Ishikawa (cell line): Measurements from ENCODE around the gene TERT.

Source experiments
- CEBPB ChIP-seq: IDR thresholded peaks from 2 replicates; pipeline ENCODE4 v1.6.1; 2012
- CREB1 ChIP-seq: IDR thresholded peaks from 2 replicates; pipeline ENCODE4 v1.6.1; 2012; ENCODE audit warnings: low read depth
- EGR1 ChIP-seq: IDR thresholded peaks from 2 replicates; pipeline ENCODE4 v1.6.1; 2012
- EP300 ChIP-seq: IDR thresholded peaks from 2 replicates; pipeline ENCODE4 v1.6.1; 2012; ENCODE audit warnings: borderline replicate concordance
- FOXM1 ChIP-seq: IDR thresholded peaks from 2 replicates; pipeline ENCODE4 v1.6.1; 2012; ENCODE audit warnings: low read depth, borderline replicate concordance
- NFIC ChIP-seq: IDR thresholded peaks from 2 replicates; pipeline ENCODE4 v1.6.1; 2012
- RAD21 ChIP-seq: IDR thresholded peaks from 2 replicates; pipeline ENCODE4 v1.6.1; 2012; ENCODE audit warnings: low read depth
- TAF1 ChIP-seq: IDR thresholded peaks from 2 replicates; pipeline ENCODE4 v1.6.1; 2012; ENCODE audit warnings: low read depth, mild to moderate bottlenecking
- TCF12 ChIP-seq: IDR thresholded peaks from 2 replicates; pipeline ENCODE4 v1.6.1; 2012; ENCODE audit warnings: low read depth
- TEAD4 ChIP-seq: IDR thresholded peaks from 2 replicates; pipeline ENCODE4 v1.6.1; 2012
- YY1 ChIP-seq: IDR thresholded peaks from 2 replicates; pipeline ENCODE4 v1.6.1; 2012; ENCODE audit warnings: low read depth
- ZBTB7A ChIP-seq: IDR thresholded peaks from 2 replicates; pipeline ENCODE4 v1.6.1; 2012; ENCODE audit warnings: low read depth
- TF ChIP-seq, protein P1 (sequence below): IDR thresholded peaks from 2 replicates; pipeline ENCODE4 v1.6.1; 2012; ENCODE audit warnings: low read depth, mild to moderate bottlenecking
- TF ChIP-seq, protein P2 (sequence below): IDR thresholded peaks from 2 replicates; pipeline ENCODE4 v1.6.1; 2012
- TF ChIP-seq, protein P3 (sequence below): IDR thresholded peaks from 2 replicates; pipeline ENCODE4 v1.6.1; 2012

TERT gene

DNA sequence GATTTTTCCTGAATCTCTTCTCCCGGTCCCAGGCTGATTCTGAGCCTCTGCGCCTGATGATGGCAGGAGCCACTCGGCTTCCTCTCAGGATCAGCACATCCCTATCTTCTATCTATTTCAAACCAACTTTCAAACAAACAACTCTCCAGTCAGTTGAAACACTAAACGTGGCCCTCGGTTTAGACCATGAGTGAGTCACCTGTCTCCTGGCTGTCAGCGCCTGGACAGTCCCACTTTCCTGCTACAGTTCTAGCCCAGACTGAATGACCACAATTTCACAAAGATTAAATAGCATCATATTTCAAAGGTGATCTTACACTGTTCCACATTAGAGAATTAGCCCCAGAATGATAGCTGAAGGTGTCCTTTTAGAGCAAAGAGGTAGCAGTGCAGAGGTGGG is 87.3 kb downstream of the TERT start:
- TF ChIP-seq, protein P1, sequence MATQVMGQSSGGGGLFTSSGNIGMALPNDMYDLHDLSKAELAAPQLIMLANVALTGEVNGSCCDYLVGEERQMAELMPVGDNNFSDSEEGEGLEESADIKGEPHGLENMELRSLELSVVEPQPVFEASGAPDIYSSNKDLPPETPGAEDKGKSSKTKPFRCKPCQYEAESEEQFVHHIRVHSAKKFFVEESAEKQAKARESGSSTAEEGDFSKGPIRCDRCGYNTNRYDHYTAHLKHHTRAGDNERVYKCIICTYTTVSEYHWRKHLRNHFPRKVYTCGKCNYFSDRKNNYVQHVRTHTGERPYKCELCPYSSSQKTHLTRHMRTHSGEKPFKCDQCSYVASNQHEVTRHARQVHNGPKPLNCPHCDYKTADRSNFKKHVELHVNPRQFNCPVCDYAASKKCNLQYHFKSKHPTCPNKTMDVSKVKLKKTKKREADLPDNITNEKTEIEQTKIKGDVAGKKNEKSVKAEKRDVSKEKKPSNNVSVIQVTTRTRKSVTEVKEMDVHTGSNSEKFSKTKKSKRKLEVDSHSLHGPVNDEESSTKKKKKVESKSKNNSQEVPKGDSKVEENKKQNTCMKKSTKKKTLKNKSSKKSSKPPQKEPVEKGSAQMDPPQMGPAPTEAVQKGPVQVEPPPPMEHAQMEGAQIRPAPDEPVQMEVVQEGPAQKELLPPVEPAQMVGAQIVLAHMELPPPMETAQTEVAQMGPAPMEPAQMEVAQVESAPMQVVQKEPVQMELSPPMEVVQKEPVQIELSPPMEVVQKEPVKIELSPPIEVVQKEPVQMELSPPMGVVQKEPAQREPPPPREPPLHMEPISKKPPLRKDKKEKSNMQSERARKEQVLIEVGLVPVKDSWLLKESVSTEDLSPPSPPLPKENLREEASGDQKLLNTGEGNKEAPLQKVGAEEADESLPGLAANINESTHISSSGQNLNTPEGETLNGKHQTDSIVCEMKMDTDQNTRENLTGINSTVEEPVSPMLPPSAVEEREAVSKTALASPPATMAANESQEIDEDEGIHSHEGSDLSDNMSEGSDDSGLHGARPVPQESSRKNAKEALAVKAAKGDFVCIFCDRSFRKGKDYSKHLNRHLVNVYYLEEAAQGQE = no peak
- TF ChIP-seq FOXM1 (no peak), EP300 (no peak), YY1 (no peak), CREB1 (no peak), ZBTB7A (no peak), NFIC (no peak), TAF1 (no peak), RAD21 (no peak), CEBPB (no peak)
- TF ChIP-seq, protein P2, sequence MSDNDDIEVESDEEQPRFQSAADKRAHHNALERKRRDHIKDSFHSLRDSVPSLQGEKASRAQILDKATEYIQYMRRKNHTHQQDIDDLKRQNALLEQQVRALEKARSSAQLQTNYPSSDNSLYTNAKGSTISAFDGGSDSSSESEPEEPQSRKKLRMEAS = no peak

DNA sequence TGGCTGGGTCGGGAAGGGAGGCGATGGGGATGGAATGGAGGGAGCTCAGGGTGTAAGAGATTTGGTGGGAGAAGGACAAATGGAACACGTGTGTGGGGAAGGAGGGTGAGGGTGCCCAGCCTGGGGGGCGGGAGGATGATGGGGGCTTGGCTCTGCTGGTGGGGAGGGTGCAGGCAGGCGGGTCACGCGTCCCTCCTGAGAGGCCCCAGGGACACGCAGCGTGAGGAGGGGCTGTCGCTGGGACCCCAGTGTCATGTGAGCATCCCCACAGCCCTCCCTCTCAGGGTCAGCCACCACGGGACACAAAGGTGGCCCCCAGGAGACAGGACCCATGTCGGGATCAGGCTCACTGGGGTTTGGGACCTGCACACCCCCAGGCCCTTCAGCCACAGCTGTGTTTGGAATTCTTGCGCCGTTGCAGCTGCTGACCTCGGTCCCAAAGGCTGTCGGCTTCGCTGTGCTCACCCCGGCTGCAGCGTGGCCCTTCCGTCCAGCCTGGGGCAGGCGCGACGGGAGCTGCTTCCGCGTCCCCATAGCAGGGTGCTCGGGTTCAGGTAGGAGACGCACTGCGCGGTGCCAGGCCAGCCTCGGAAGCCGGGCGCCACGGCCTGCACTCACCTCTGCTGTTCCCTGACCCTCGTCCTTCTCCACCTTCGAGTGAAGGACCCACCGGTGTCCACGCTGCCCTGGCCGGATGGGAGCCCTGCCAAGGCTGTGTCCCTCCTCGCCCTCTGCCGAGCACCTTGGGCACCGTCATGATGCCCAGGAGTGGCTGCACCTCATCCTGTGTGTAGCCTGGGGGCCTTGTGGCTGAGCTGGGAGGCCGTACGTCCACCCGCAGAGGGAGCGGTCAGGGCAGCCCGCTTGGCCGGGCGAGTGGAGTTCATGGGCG is 88.1 kb downstream of the TERT start:
- no peak for TF ChIP-seq EP300
- TF ChIP-seq NFIC = no peak
- no peak for TF ChIP-seq TAF1
- TF ChIP-seq, protein P2 = no peak
- TF ChIP-seq EGR1 = no peak
- no peak for TF ChIP-seq CEBPB
- TF ChIP-seq TCF12 = no peak
- TF ChIP-seq YY1 = no peak
- TF ChIP-seq RAD21 = no peak
- TF ChIP-seq ZBTB7A = no peak
- no peak for TF ChIP-seq TEAD4
- TF ChIP-seq, protein P3, sequence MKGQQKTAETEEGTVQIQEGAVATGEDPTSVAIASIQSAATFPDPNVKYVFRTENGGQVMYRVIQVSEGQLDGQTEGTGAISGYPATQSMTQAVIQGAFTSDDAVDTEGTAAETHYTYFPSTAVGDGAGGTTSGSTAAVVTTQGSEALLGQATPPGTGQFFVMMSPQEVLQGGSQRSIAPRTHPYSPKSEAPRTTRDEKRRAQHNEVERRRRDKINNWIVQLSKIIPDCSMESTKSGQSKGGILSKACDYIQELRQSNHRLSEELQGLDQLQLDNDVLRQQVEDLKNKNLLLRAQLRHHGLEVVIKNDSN = no peak
- TF ChIP-seq, protein P1 = no peak
- TF ChIP-seq CREB1 = no peak
- TF ChIP-seq FOXM1 = no peak

DNA sequence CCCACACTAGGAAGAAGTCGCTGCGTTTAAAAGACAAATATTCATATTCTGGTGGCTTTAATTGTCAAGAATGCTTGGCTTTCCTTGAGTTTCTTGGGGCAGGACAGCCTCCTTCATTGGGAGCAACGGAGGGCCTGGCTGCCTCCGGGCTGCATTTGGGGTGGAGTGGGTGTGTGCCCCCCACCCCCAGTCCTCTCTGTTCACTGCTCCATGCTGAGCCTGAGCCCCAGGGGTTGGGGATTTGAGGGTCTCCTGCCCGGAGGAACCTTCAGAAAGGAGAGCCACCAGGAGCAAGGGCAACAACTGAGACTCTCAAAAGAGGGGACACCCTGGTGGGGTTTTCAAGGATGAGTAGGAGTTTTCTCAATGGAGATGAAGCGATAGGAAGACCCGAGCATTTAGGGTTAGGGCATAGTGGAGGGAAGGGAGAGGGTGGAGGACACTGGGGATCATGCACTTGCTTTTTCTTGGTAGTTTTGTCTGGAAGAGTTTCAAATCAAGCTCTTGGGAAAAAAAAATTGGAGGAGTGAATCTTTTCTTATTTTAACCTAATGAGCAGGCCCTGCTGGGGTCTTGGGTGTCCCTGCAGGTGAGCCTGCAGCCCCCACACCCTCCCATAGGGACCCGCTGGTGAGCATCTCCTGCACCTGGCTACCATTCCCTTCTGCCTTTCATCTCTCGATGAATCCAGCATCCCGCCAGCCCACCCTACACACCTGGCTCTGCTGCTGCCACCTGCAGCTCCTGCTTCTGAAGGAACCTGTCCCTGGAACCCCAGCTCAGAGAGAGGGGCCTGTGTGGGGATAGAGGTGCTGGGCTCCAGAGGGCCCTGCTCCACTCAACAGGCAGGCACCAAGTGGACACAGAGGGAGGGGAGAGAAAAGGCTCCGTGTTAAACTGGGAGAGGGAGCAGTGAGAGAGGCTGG is 89.3 kb downstream of the TERT start:
- TF ChIP-seq, protein P1 = no peak
- TF ChIP-seq RAD21 = no peak
- TF ChIP-seq YY1 = no peak
- TF ChIP-seq EGR1 = no peak
- TF ChIP-seq, protein P3 = no peak
- no peak for TF ChIP-seq TCF12
- TF ChIP-seq, protein P2 = no peak
- no peak for TF ChIP-seq FOXM1
- TF ChIP-seq CREB1 = no peak
- no peak for TF ChIP-seq NFIC
- TF ChIP-seq CEBPB = no peak
- TF ChIP-seq ZBTB7A = no peak
- no peak for TF ChIP-seq EP300
- no peak for TF ChIP-seq TAF1
- TF ChIP-seq TEAD4 = no peak
